Parietal lobe (tissue), 1 donor: ENCODE measurements around the gene SGCA. TPM values are rescaled to one million over a fixed set of nuclear protein-coding genes. Genes with fewer than 3 reads are reported as not detected.

ENCODE experiments used
- total RNA-seq: library from RNA; depleted of rRNA; stranded (reverse); fragments of >200 nt; gene quantifications from one replicate; pipeline ENCODE4 v1.2.3, GENCODE V29; 2014

The SGCA gene
- not detected for total RNA-seq

DNA sequence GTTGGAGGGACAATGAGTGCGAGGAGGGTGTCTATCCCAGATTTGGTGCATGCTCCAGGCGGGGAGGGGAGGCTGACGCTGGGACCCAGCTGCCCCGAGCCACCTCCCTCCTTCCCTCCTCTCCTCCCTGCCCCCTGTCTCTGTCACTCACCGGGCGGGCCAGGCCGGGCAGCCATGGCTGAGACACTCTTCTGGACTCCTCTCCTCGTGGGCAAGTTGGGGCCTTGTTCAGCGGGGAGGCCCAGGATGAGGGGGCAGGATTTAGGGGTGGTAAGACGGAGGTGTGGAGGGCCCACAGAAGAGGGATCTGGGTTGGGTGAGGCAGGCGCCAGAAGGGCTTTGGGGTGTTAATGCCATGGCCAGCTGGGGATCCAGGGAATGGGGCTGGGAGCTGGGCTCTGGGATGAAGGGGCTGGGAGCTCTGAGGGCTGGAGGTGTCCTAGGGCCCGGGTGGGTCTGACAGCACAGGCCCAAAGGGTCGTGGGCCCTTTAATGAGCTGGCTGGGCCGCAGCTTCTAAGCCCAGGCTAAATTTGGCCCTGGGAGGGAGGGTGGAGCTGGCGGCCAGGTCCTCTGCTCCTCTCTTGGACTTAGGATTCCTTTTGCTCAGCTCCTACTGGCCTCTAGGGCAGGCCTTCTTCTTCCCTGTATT is at the start of gene SGCA:
TSS of gene SGCA (plus strand) at position 139 of the 651 bp plus-strand sequence. CDS start at position 175, 36 bp downstream.

DNA sequence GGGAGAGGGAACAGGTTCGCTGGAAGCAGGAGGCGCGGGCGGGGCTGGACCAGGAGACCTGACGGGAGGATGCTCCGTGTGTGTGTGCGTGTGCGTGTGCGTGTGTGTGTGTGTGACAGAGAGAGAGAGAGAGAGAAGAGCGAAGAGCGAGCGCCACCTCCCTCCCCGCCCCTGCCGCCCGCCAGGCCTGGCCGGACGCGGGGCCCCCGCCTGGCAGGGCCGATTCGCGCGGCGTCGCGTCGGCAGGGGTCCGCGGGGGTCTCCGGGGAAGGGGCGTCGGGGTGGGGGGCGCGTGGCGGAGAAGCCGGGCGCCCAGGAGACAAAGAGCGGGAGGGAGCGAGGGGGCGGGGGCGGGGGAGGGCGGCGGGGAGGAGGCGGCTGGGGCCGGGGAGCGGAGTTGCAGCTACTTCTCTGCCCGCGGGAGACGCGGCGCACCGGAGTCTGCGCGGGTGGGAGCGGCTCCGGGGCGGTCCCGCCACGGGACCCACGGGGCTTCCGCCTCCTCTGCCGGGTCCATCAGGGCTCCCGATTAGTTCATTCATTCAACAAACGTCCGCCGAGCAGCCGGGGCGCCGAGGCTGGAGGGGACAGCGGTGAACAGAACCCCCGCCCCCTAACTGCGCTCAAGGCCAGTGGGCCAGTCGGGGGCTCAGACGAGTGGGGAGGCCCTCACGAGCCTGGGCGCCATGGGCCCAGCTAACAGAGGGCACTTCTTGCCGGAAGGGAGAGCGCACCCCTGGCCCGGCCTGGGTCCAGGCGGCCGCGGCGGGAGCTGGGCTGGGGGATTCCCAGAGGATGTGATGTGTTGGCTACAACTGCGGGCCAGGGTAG is 35.9 kb upstream of the SGCA start, which contains the start of gene SAMD14:
TSS of gene SAMD14 (minus strand) at position 433 of the 831 bp plus-strand sequence. CDS start 5,201 bp downstream, outside the sequence.

DNA sequence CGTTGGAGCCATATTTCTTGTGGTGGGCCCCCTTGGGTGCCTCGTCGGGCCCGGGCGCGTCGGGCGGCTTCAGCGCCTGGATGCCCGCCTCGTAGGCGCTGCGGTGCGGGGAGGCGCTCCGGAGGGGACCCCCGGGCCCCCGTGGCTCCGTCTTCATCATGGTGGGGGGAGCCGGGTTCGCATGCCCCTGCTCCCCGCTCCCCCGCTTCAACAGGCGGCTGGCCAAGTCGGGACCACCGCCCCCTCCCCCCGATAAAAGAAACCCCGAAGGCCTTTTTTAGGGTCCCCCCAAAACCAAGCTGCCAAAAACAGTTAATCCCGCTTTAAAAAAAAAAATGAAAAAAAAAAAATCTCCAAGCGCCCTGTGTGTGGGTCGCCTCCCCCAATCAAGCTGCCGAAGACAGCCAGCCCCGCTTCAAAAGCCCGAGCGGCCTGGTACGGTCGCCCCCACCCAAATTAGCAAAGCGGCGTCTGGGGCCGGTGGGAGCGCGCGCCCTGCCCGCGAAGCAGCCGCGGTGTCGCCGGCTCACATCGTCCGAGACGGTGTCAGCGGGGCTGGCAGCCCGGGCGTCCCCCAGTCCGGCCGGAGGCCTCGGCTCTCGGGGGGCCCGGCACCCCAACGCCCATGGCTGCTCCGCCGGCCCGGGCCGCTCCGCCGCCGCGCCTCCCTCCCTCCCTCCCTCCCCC is 15.3 kb upstream of the SGCA start, which contains the start of gene PPP1R9B:
TSS of gene PPP1R9B (minus strand) at position 324 of the 687 bp plus-strand sequence. CDS start at position 160, 164 bp downstream.

DNA sequence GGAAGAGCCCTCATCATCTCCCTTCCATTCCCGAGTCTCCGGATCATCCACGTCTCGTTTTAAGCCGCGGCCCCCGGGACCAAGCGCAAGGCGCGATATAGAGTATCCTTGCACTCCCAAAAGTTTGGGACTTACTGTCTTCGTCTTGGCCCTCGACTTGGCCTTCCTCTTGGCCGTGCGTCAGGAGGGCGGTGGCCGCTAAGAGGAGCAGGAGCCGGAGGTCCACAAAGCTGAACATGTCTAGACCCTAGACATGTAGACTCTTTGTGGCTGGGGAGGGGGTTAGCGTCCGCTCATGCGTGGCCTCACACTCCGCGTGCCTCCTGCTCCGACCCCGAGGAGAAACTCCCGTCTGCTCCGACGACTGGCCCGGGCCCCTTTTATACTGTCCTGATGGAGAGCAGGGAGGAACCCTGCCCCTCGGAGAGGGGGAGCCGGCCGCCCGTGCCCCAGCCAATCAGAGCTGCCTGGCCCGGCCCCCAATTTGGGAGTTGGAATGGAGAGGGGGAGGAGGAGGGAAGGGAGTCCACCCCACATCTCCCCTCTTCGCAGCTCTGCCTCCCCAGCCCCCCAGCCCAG is 35.6 kb downstream of the SGCA start, which contains the start of gene COL1A1:
TSS of gene COL1A1 (minus strand) at position 356 of the 579 bp plus-strand sequence. CDS start at position 238, 118 bp downstream.

Other genes with a start within 250 kb of the SGCA start
- gene DLX4, start 196.8 kb upstream of the SGCA start, total RNA-seq = not detected
- gene DLX3, start 170.8 kb upstream of the SGCA start, total RNA-seq = not detected
- gene ITGA3, start 109.9 kb upstream of the SGCA start, total RNA-seq = 46.3 TPM
- 20.7 TPM for gene PDK2, start 70.7 kb upstream of the SGCA start, total RNA-seq
- gene SAMD14, start 35.8 kb upstream of the SGCA start, total RNA-seq = 41.3 TPM
- gene PPP1R9B, start 15.3 kb upstream of the SGCA start, total RNA-seq = 58.8 TPM
- 5.0 TPM for gene COL1A1, start 35.6 kb downstream of the SGCA start, total RNA-seq
- not detected for gene TMEM92, start 108.5 kb downstream of the SGCA start, total RNA-seq
- gene XYLT2, start 180.1 kb downstream of the SGCA start, total RNA-seq = 8.8 TPM
- 41.6 TPM for gene MRPL27, start 207.2 kb downstream of the SGCA start, total RNA-seq
- gene EME1, start 207.2 kb downstream of the SGCA start, total RNA-seq = 3.4 TPM
- gene LRRC59, start 231.5 kb downstream of the SGCA start, total RNA-seq = 42.3 TPM